Inflammatory macrophage (primary cell): ENCODE results near the gene LRFN2.

Experiments
- DNase-seq, 2 donors: peaks; one replicate each; pipeline ENCODE4 v3.0.0-alpha.2; 2020 to 2022

Gene LRFN2

DNA sequence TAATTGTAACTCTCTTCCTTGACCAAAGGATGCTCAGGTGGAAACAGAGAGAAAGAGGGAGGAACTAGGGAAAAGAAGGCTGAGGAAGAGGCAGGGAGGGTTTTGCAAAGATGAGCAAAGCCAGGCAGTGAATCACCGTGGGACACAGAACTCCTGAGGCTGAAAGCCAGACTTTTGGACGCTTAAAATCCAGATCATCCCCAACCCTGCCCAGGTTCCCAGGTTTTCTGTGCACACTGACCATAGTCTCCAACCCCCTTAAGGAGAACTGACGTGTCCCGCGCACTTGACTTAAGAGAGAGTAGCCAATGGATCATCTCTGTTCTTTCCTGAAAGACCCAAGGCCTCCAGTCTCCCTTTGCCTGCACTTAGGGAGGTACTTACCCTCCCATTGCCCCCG lies 75.3 kb downstream of the LRFN2 start:
- DNase-seq = no peak

DNA sequence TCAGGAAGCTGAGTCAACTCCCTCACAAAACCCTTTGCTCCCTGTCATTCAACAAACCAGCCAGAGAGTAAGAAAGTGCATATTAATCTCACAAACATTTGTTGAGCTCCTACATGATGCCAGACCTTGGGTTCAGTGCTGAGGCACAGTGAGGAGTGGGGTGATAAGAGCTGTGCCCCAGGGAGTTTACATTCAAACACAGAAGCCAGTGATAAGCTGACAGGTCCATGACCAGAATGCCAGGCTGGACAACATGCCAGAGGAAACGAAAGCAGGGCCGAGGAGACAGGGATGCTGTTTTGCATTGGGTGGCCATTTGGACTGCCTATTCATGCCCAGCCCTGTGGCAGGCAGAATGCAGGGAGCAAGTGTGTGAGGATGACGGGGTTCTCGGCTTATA lies 76.7 kb downstream of the LRFN2 start:
- no peak for DNase-seq

DNA sequence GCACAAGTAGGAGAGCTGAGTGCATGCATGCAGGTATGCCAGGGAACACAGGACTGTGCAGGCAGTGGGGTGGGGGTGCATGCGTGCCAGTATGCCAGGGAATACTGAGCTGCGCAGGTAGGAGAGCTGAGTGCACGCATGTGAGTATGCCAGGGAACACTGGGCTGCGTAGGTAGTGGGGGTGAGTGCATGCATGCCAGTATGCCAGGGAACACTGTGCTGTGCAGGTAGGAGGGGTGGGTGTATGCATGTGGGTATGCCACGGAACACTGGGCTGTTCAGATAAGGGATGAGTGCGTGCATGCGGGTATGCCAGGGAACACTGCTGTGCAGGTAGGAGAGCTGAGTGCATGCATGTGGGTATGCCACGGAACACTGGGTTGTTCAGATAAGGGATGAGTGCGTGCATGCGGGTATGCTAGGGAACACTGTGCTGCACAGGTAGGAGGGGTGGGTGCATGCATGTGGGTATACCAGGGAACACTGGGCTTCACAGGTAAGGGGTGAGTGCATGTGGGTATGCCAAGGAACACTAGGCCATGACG lies 77.4 kb downstream of the LRFN2 start:
- DNase-seq = no peak

DNA sequence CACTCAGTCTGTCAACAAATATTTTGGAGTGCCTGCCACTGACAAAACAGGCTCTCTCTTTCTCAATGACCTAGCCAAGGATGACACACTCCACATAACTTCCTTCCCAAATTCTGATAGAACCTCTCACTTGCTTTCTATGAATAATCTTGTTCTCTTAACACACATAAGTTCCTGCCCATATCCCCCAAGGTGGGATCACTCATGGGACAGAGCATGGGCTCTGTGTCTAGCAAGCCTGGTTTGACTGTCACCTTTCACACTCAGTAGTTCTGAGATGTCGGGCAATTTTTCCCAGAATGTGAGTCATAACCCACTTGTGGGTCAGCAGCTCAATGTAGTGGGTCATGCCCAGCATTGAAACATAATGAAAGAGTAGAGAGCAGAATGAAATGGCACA lies 78.1 kb downstream of the LRFN2 start:
- peak; percentile 54 to 55 for DNase-seq

DNA sequence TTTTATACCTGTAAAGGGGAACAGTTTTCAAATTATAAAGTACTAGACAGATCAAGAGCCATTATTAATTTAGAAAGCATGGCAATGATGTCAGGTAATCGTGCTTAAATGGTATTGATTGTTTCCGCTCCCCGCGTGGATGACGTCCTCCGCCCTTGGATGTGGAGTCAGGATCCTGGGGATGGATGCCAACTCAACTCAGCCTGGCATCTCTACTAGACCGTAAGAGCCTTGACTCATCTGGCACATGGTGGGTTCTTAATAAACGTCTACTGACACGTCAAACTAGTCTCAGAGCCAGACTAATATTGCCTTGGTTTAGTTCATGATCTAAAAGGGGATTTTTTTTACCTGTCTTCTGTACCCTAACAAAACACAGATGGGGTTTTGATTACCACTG lies 80.2 kb downstream of the LRFN2 start:
- DNase-seq = no peak

DNA sequence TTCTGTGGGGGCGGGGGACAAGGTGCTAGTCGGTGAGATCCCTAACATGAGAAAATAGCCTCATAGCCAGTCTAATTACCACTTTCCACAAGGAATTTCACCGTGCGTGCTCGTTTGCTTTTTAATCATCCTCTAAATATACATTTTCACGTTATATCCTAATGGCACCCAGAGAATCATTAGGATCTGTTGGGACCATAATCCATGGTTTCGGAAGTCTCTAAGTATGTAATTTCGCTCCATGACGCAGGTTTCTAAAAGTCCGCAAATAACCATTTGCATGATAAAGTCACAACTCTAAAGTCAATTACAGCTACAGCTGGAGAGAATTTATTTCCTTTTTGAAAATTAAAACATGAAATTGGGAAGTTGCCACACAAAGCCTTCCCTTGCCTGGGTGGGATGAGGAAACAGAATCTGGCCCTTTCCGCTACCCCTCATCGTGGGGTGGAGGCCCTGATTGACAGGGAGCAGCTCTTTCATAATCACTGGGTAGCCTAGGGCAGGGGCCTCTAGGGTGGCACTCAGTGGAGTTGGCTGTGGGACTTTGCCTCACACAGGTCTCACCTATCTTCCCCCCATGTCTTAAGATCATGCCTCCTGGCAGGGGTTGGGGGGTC lies 81.9 kb downstream of the LRFN2 start:
- DNase-seq = peak; percentile 83

- DNase-seq = peak; percentile 90 to 91
These were observed 82.9 kb downstream of the LRFN2 start for GRCh38 chr6:40504274-40504673.

DNA sequence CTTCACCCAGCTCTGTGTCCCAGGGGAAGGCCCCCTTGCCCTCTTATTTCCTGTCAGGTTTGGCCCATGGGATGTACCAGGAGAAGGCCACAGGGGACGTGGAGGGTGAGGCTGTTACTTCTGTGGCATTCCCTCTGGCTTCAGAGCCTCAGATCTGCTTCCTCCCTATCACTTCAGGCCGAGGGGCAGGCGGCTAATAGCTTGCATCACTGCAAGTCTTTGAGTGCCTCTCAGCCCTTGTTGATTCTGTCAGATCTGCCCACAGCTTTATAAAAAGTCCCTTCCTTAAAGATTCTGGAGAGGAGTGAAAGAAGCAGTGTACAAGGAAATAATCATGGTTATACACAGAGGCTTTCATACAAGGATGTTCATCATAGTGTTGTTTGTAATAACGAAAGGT lies 86.9 kb downstream of the LRFN2 start:
- peak; percentile 15 to 19 for DNase-seq

DNA sequence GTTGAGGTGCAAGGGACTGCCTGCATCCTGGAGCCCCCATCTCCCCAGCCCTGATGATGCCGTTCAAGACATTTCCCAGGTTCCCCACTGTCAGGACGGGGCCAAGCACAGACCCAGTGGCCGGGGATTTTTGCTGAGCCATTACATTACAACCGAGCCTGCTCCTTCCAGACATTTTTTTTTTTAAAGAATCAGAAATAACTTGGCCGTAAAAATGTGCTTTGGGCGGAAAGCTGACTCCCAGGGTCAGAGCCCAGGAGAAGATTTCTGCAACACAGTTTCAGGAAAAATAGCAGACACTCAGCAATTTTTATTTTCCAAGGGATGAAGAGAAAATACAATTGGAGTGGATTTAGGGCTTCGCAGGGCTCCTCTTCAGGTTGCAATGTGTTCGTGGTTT lies 87.9 kb downstream of the LRFN2 start:
- DNase-seq = no peak

DNA sequence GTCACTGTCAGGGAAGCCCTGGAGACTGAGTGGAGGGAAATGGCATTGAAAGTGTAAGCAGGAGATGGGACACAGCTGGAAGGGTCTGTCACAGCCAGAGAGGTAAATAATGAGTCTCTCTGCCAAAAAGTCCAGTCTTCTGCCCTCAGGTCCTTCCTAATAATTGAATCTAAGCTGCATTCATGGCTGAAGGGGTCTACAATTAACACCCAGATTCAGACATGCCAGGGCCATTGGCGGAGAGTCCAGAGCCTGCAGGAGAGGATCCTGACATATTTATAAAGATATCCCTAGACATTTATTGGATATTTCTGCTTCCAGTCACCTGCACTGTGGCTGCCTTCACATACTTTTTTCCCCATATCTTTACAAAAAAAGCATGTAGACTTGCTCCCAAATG lies 89.0 kb downstream of the LRFN2 start:
- DNase-seq = no peak

GRCh38 chr6:40492187-40492586 lies 95.0 kb downstream of the LRFN2 start:
- DNase-seq = no peak

- DNase-seq = no peak
These were observed 96.7 kb downstream of the LRFN2 start for GRCh38 chr6:40490508-40490907.

- DNase-seq = no peak
These were observed 97.4 kb downstream of the LRFN2 start for GRCh38 chr6:40489798-40490197.

- DNase-seq = no peak
These were observed 100.6 kb downstream of the LRFN2 start for GRCh38 chr6:40486576-40486975.

GRCh38 chr6:40485795-40486194 lies 101.4 kb downstream of the LRFN2 start:
- DNase-seq = no peak

- DNase-seq = no peak
These were observed 101.9 kb downstream of the LRFN2 start for GRCh38 chr6:40485300-40485699.

- no peak for DNase-seq
These were observed 103.1 kb downstream of the LRFN2 start for GRCh38 chr6:40484066-40484465.

- no peak for DNase-seq
These were observed 104.6 kb downstream of the LRFN2 start for GRCh38 chr6:40482532-40482931.

- DNase-seq = no peak
These were observed 106.5 kb downstream of the LRFN2 start for GRCh38 chr6:40480678-40481077.

DNA sequence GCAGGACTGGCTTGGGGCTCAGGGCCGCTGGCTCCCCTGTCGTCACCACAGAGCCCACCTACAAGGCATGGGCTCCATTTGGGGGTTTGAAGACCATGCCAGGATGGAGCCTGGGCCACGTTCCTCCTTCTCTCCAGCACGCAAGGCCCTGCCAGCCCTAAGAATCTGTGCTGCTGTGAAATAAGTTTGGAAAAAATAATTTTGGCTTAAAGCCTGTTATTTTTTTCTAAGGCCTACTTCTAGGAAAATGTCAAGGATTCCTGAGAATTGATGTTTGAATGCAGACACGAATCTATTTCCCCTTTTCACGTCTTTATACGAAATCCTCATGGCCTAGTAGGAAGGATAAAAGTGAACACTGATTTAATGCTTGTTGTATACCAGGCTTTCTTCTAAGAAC lies 107.5 kb downstream of the LRFN2 start:
- no peak for DNase-seq

DNA sequence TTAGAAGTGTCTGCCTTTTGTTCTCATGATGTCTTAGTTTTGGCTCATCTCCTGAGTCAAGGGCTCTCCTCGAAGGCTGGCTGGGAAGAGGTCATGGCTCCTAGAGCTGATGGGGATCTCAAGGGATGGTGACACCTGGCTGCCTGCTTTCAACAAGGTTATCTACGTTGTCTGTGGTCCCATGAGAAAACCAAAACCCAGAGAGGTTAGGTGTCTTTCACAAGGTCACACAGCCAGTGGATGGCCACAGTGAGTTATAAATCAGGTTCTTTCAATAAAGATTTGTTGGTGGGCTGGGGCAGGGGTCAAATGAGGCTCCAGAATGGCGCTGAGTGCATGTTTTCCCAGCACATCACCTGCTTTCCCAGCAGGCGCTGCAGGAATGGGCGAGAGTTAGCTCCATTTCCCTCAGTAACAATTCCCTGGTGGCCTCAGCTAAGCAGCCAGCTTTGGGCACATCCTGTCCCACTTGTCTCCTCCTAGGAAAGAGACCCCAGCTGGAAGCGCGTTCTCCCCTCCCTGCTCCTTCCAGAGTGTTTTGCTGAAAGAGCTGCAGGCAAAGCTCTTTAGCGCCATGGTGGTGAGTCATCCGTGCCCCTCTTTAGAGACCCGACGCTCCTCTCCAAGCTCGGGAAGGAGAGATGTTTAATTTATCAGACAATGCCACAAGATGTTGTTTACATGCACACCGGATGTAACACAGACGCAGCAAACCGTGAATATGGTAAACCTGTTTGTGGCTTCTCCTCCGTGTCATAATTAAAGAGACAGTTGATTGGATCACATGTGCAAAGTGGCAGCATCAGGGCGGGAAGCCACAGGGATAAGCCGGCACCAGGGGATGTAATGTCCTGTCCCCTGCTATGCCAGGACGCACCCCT lies 109.7 kb downstream of the LRFN2 start:
- DNase-seq = no peak

DNA sequence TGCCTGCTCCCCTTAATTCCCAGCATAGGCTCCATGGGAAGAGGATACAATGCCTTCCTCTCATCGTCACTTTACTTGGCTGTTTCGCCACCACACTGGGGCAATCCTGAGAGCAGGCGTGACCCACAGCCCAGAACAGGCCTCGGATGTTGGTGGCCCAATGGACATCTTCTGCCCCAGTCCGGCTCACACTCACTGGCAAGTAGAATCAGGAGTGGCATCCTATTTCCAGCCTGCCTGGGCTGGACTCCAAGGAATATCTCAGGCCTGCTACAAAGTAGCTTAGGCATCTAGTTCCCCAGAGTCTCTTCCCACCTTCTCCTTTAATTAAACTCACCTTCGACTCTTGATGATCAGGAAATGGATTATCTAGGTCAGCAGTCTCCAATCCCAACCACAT lies 110.5 kb downstream of the LRFN2 start:
- DNase-seq = no peak

DNA sequence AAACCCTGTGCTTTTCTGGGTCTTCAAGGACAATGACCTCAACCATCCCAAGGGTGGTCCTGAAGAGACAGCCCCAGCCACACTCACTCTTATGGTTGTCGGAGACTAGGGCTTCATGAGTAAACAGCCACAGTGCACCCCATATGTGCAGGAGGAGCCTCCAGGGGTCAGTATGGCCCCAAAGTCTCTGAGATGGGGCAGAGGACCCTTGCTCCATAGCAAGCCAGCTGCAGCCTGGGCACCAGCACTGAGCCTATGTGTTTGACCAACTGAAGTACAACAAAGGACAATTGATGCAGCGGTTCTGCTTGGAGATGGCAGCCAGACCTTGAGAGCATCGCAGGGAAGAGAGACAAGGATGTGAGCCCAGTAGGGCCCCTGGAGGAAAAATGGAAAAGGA lies 112.2 kb downstream of the LRFN2 start:
- DNase-seq = peak in 1 of 2 donors; percentile 3

DNA sequence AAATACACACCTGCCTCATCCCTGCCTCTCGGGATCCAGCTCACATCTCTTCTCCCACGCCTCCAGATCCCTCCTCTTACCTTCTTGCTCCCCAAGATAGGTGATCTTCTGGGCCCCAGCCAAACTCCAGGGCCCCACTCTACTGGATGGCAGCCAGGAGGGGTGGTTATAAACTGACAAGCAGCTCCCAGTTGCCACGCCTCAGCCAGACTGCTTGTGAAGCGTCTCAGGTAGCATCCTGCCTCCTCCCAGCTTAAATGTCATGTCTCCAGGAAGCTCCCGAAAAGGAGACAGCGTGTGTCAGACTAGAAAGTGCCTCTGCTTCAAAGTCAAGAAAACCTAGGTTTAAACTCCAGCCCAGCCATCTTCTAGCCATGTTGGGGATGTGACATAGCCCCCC lies 114.1 kb downstream of the LRFN2 start:
- no peak for DNase-seq
